HepG2 (cell line): Measurements from ENCODE around the gene CPHXL. TPM values are rescaled to one million over a fixed set of nuclear protein-coding genes. Genes with fewer than 3 reads are reported as not detected.

Experiments used
- ATAC-seq: fragments of 200-7000 bp; cut with Tn5 transposase; 3 replicates; pipeline ENCODE4 v1.9.1; 2020; ENCODE audit warnings: mild to moderate bottlenecking, moderate library complexity
- BruUV-seq: library from RNA; stranded (reverse); fragments of 400-500 nt; replicated peaks from 2 replicates; lab custom pipeline; 2021; lab: Mats Ljungman, UMichigan
- CTCF ChIA-PET: fragments of 300-600 bp; formaldehyde crosslinking; extraction: SDS; loops from one replicate; lab custom pipeline; 2021; ENCODE audit warnings: low total read pairs, inconsistent platforms, low intra/inter-chr PET ratio; lab: Yijun Ruan, JAX
- POLR2A ChIA-PET: fragments of 350-600 bp; sonication (Branson Sonifier 250); formaldehyde crosslinking; loops from one replicate; lab custom pipeline; 2020; ENCODE audit warnings: antibody characterized with exemption, inconsistent platforms; lab: Yijun Ruan, JAX
- DNase-seq: peaks from one replicate; pipeline ENCODE4 v3.0.0-alpha.2; 2015; ENCODE audit warnings: low spot score
- FAIRE-seq: peaks from 3 replicates; lab custom pipeline; 2011; peaks lifted over from hg19 to GRCh38; lab: Jason Lieb, UNC
- H2AFZ ChIP-seq: one replicate; pipeline ENCODE4 v1.6.1; 2011; ENCODE audit warnings: low read length, inconsistent platforms
- H3K27ac ChIP-seq: fragments of 300-600 bp; 3 replicates; pipeline ENCODE4 v1.8.0; 2011; ENCODE audit warnings: mixed run types, mild to moderate bottlenecking, mixed read lengths, low read length, inconsistent platforms; ENCODE audit not compliant: insufficient read depth; ENCODE audit errors: extremely low read length
- H3K27me3 ChIP-seq, 2 experiments: fragments of 200-600 bp in 1 of 2; 2 replicates in 1 of 2; 3 replicates in 1 of 2; pipeline versions ENCODE4 v1.6.0 to v1.8.0; 2011; ENCODE audit warnings: low read length in 2 of 2, mild to moderate bottlenecking in 2 of 2, moderate library complexity in 2 of 2, inconsistent platforms in 1 of 2; ENCODE audit not compliant: insufficient read depth in 2 of 2, control insufficient read depth in 1 of 2
- H3K36me3 ChIP-seq, 2 experiments: fragments of 200-600 bp in 1 of 2; replicated peaks in 1 of 2; 2 replicates in 1 of 2; 3 replicates in 1 of 2; pipeline versions ENCODE4 v1.5.1 to v1.8.0; 2011; ENCODE audit warnings: low read length in 2 of 2, inconsistent platforms in 1 of 2; ENCODE audit not compliant: insufficient read depth in 2 of 2, control insufficient read depth in 1 of 2
- H3K4me1 ChIP-seq: 2 replicates; pipeline ENCODE4 v1.5.1; 2012; ENCODE audit warnings: low read length, inconsistent platforms; ENCODE audit not compliant: insufficient read depth
- H3K4me2 ChIP-seq: 2 replicates; pipeline ENCODE4 v1.6.0; 2011; ENCODE audit warnings: low read depth, low read length, inconsistent platforms
- H3K4me3 ChIP-seq, 3 experiments: fragments of 200-600 bp in 1 of 3; sonication (generic), shearing (Covaris generic) in 1 of 3; replicated peaks in 1 of 3; 2 replicates each; pipeline ENCODE4 v1.5.1; 2011 to 2016; ENCODE audit warnings: low read length in 3 of 3, inconsistent platforms in 2 of 3, low read depth in 2 of 3, mild to moderate bottlenecking in 2 of 3, control low read depth in 1 of 3, mixed read lengths in 1 of 3; ENCODE audit not compliant: insufficient read depth in 1 of 3
- H3K79me2 ChIP-seq: one replicate; pipeline ENCODE4 v1.6.1; 2011; ENCODE audit warnings: low read length, inconsistent platforms; ENCODE audit not compliant: insufficient read depth
- H3K9ac ChIP-seq: 2 replicates; pipeline ENCODE4 v1.6.0; 2011; ENCODE audit warnings: mild to moderate bottlenecking, low read depth, low read length, inconsistent platforms; ENCODE audit not compliant: insufficient read depth
- H3K9me3 ChIP-seq: 2 replicates; pipeline ENCODE4 v1.5.1; 2012; ENCODE audit warnings: mild to moderate bottlenecking, low read length
- H4K20me1 ChIP-seq: 2 replicates; pipeline ENCODE4 v1.6.0; 2011; ENCODE audit warnings: inconsistent platforms, mild to moderate bottlenecking, low read length, moderate library complexity; ENCODE audit not compliant: insufficient read depth
- CEBPG ChIP-seq: IDR thresholded peaks from 2 replicates; pipeline ENCODE4 v1.6.1; 2016
- FOXO1 ChIP-seq: sonication (generic); formaldehyde crosslinking; IDR thresholded peaks from 2 replicates; pipeline ENCODE4 v1.4.0; 2020; ENCODE audit warnings: missing genetic modification reagents
- HMGA1 ChIP-seq: sonication (generic); formaldehyde crosslinking; conservative IDR thresholded peaks from 2 replicates; pipeline ENCODE4 v1.4.0; 2020; ENCODE audit warnings: missing genetic modification reagents
- HNF4G ChIP-seq, 2 experiments: sonication (generic) in 1 of 2; formaldehyde crosslinking in 1 of 2; IDR thresholded peaks; 2 replicates each; pipeline versions ENCODE4 v1.4.0 to v1.6.1; 2011 to 2020; ENCODE audit warnings: borderline replicate concordance in 2 of 2, low read depth in 2 of 2, mild to moderate bottlenecking in 2 of 2, low read length in 1 of 2, missing genetic modification reagents in 1 of 2, moderate library complexity in 1 of 2
- MZF1 ChIP-seq: sonication (generic); formaldehyde crosslinking; IDR thresholded peaks from 2 replicates; pipeline ENCODE4 v1.8.1; 2023; ENCODE audit warnings: mild to moderate bottlenecking, missing genetic modification reagents, borderline replicate concordance
- RBAK ChIP-seq: sonication (generic); formaldehyde crosslinking; IDR thresholded peaks from 2 replicates; pipeline ENCODE4 v1.5.1; 2020; ENCODE audit warnings: mild to moderate bottlenecking, missing genetic modification reagents
- RCOR2 ChIP-seq: IDR thresholded peaks from 2 replicates; pipeline ENCODE4 v1.6.1; 2016; ENCODE audit warnings: missing biosample characterization, missing genetic modification reagents
- STAG1 ChIP-seq: sonication (generic); formaldehyde crosslinking; IDR thresholded peaks from 2 replicates; pipeline ENCODE4 v1.4.0; 2020; ENCODE audit warnings: missing genetic modification reagents
- TGIF2 ChIP-seq: IDR thresholded peaks from 2 replicates; pipeline ENCODE4 v1.6.1; 2016; ENCODE audit warnings: control low read depth, missing compliant biosample characterization
- ZNF230 ChIP-seq: sonication (generic); formaldehyde crosslinking; IDR thresholded peaks from 2 replicates; pipeline ENCODE4 v1.4.0; 2020; ENCODE audit warnings: mild to moderate bottlenecking, missing genetic modification reagents
- ZNF354B ChIP-seq: sonication (generic); formaldehyde crosslinking; IDR thresholded peaks from 2 replicates; pipeline ENCODE4 v1.8.0; 2022; ENCODE audit warnings: mild to moderate bottlenecking, missing genetic modification reagents
- ZSCAN21 ChIP-seq: sonication (generic); formaldehyde crosslinking; IDR thresholded peaks from 2 replicates; pipeline ENCODE4 v1.8.0; 2022; ENCODE audit warnings: mild to moderate bottlenecking, missing genetic modification reagents, moderate library complexity, borderline replicate concordance
- in situ Hi-C: cut with HindIII; loops from 2 replicates; pipeline ENCODE4 v1.10.0; 2017; ENCODE audit warnings: low pct_unique_long_range_greater_than_20kb; ENCODE audit not compliant: extremely low pct_ligation_motif_present
- intact Hi-C: fragments of 100-400 bp; cut with micrococcal nuclease; formaldehyde crosslinking; loops from one replicate; pipeline ENCODE4 v1.10.0; 2022; ENCODE audit not compliant: unreplicated experiment
- polyA plus RNA-seq, 8 experiments: library from polyadenylated mRNA; depleted of rRNA in 3 of 8; stranded (reverse) in 7 of 8; unstranded in 1 of 8; fragments of >200 nt; fragmentation: Illumina TruSeq in 4 of 8; extraction: Trizol in 4 of 8; gene quantifications; 2 replicates each; pipeline versions ENCODE4 v1.2.1 to v1.2.3, GENCODE V29; 2011 to 2016; ENCODE audit warnings: low read depth in 4 of 8, missing spikeins in 1 of 8, mixed read lengths in 1 of 8; ENCODE audit not compliant: insufficient read depth in 1 of 8
- total RNA-seq, 5 experiments: library from RNA; depleted of rRNA; stranded (reverse); fragments of >200 nt; fragmentation: Illumina TruSeq; extraction: Trizol; gene quantifications; 2 replicates each; pipeline ENCODE4 v1.2.3, GENCODE V29; 2016; ENCODE audit warnings: low read depth in 1 of 5
- TF ChIP-seq, protein P1 (sequence below): IDR thresholded peaks from 2 replicates; pipeline ENCODE4 v1.6.1; 2012; ENCODE audit warnings: low read depth, low read length, improper control_type of control experiment
- TF ChIP-seq, protein P2 (sequence below): sonication (generic); formaldehyde crosslinking; IDR thresholded peaks from 2 replicates; pipeline ENCODE4 v1.4.0; 2020; ENCODE audit warnings: missing genetic modification reagents; ENCODE audit errors: not compliant biosample characterization

The CPHXL gene
- total and polyA plus RNA-seq, 2 of the 13 experiments (the other 11 are each of a cell fraction or from before 2014, with no cell fraction given): not detected

DNA sequence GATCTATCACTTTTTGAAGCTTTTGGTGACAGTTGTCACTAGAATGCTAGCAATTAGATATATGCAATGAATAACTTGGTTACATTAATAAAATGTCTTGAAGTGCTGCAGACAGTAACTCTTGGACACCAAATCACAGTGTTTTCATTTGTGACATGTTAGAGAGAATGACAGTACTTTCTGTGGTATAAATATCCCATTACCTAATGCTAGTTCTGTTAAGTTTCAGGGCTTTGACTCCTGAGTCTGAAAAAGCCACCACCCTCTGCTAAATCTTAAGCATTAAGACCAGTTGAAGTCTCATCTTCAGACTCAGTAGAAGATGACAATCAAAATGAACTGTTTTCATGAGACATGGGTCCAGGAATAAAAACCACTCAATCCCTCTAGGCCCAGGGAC lies 38.9 kb downstream of the CPHXL start:
- no peak overlapping the region for H3K9ac ChIP-seq
- peaks cover 5% of the 10 kb centered on the region; the same call in 1 of the 2 replicates for H3K9me3 ChIP-seq
- ATAC-seq (no peak), FAIRE-seq (no peak), DNase-seq (no peak)
- H3K27ac ChIP-seq: no peak overlapping the region
- ChIA-PET POLR2A (no interaction called here), CTCF (no interaction called here)
- peaks cover 5% of the 10 kb centered on the region for H3K4me1 ChIP-seq
- no peaks in the 10 kb centered on the region for H3K79me2 ChIP-seq
- no peaks in the 10 kb centered on the region for H3K36me3 ChIP-seq
- TF ChIP-seq RBAK (no peak), FOXO1 (CRISPR knock-in tag) (no peak), ZNF230 (CRISPR knock-in tag) (no peak), HMGA1 (CRISPR knock-in tag) (no peak), RCOR2 (CRISPR knock-in tag) (no peak), ZNF354B (no peak), TGIF2 (CRISPR knock-in tag) (no peak), STAG1 (CRISPR knock-in tag) (no peak), HNF4G (IDR thresholded peaks at IDR 0.05; ENCODE audit: borderline replicate concordance, low read depth, low read length) (no peak), HNF4G (CRISPR knock-in tag; IDR thresholded peaks at IDR 0.05; ENCODE audit: borderline replicate concordance, low read depth) (no peak), CEBPG (CRISPR knock-in tag) (no peak), ZSCAN21 (CRISPR knock-in tag) (no peak), MZF1 (CRISPR knock-in tag) (no peak)
- TF ChIP-seq, protein P1, sequence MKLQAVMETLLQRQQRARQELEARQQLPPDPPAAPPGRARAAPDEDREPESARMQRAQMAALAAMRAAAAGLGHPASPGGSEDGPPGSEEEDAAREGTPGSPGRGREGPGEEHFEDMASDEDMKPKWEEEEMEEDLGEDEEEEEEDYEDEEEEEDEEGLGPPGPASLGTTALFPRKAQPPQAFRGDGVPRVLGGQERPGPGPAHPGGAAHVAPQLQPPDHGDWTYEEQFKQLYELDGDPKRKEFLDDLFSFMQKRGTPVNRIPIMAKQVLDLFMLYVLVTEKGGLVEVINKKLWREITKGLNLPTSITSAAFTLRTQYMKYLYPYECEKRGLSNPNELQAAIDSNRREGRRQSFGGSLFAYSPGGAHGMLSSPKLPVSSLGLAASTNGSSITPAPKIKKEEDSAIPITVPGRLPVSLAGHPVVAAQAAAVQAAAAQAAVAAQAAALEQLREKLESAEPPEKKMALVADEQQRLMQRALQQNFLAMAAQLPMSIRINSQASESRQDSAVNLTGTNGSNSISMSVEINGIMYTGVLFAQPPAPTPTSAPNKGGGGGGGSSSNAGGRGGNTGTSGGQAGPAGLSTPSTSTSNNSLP: no peak
- TF ChIP-seq, protein P2, sequence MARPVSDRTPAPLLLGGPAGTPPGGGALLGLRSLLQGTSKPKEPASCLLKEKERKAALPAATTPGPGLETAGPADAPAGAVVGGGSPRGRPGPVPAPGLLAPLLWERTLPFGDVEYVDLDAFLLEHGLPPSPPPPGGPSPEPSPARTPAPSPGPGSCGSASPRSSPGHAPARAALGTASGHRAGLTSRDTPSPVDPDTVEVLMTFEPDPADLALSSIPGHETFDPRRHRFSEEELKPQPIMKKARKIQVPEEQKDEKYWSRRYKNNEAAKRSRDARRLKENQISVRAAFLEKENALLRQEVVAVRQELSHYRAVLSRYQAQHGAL (CRISPR knock-in tag): no peak
- no TSS peak for BruUV-seq
- in situ Hi-C loops (no loop called here), intact Hi-C loops (no loop called here)
- no peak overlapping the region for H2AFZ ChIP-seq
- H4K20me1 ChIP-seq: no peaks in the 10 kb centered on the region
- H3K27me3 ChIP-seq: 0 out of 5 replicates have a peak, but pooled peaks cover 0 to 4% of the 10 kb centered on the region in 2 experiments
- no peak overlapping the region for H3K4me3 ChIP-seq
- no peak overlapping the region for H3K4me2 ChIP-seq
